Neural crest cell (in vitro differentiated cells): ENCODE results near the gene WLS. TPM values are rescaled to one million over a fixed set of nuclear protein-coding genes. Genes with fewer than 3 reads are reported as not detected.

ENCODE experiments used
- DNase-seq: peaks from one replicate; pipeline ENCODE4 v3.0.0; 2021; ENCODE audit warnings: low read depth, mixed read lengths, low spot score
- H3K27ac Mint-ChIP-seq: one replicate; pipeline ENCODE4 v1.8.0; 2021; ENCODE audit warnings: mild to moderate bottlenecking, mixed read lengths; ENCODE audit not compliant: unreplicated experiment
- H3K27me3 Mint-ChIP-seq: 2 replicates; pipeline ENCODE4 v1.8.0; 2021; ENCODE audit warnings: low read depth, mild to moderate bottlenecking, mixed read lengths
- H3K36me3 Mint-ChIP-seq: 2 replicates; pipeline ENCODE4 v1.8.0; 2021; ENCODE audit warnings: low read depth, mild to moderate bottlenecking, mixed read lengths
- H3K4me1 Mint-ChIP-seq: 2 replicates; pipeline ENCODE4 v1.8.0; 2021; ENCODE audit warnings: mixed read lengths
- H3K4me3 Mint-ChIP-seq: one replicate; pipeline ENCODE4 v1.8.0; 2021; ENCODE audit warnings: mild to moderate bottlenecking, mixed read lengths
- H3K9me3 Mint-ChIP-seq: 2 replicates; pipeline ENCODE4 v1.8.0; 2021; ENCODE audit warnings: mixed read lengths
- CTCF ChIP-seq: fragments of 200-600 bp; sonication (generic); conservative IDR thresholded peaks from 2 replicates; pipeline ENCODE4 v1.5.0; 2021; ENCODE audit warnings: antibody characterized with exemption, mild to moderate bottlenecking
- total RNA-seq: library from RNA; stranded (reverse); gene quantifications from 2 replicates; pipeline ENCODE4 v1.2.1, GENCODE V29; 2021

Gene WLS
- total RNA-seq, 1 donor from 2014 or later = 152 TPM

- no peak for DNase-seq
- no peak overlapping the region for H3K27ac Mint-ChIP-seq
- H3K27me3 Mint-ChIP-seq = no peaks in the 10 kb centered on the region
- no peak overlapping the region for H3K4me3 Mint-ChIP-seq
- H3K36me3 Mint-ChIP-seq = peaks cover 6% of the 10 kb centered on the region
- no peak for TF ChIP-seq CTCF
- H3K4me1 Mint-ChIP-seq = peaks cover 29% of the 10 kb centered on the region
- peaks cover 2% of the 10 kb centered on the region for H3K9me3 Mint-ChIP-seq
Observed at GRCh38 chr1:68198752-68199151, 33.6 kb downstream of the WLS start.

GRCh38 chr1:68197891-68198290, 34.4 kb downstream of the WLS start:
- H3K36me3 Mint-ChIP-seq = peaks cover 10% of the 10 kb centered on the region
- no peak overlapping the region for H3K27ac Mint-ChIP-seq
- H3K27me3 Mint-ChIP-seq = no peaks in the 10 kb centered on the region
- no peak for DNase-seq
- no peak for TF ChIP-seq CTCF
- peaks cover 2% of the 10 kb centered on the region for H3K9me3 Mint-ChIP-seq
- H3K4me3 Mint-ChIP-seq = no peak overlapping the region
- H3K4me1 Mint-ChIP-seq = peaks cover 24% of the 10 kb centered on the region

GRCh38 chr1:68197461-68197860, 34.9 kb downstream of the WLS start:
- H3K36me3 Mint-ChIP-seq = peaks cover 10% of the 10 kb centered on the region
- H3K4me1 Mint-ChIP-seq = peaks cover 24% of the 10 kb centered on the region
- peaks cover 2% of the 10 kb centered on the region for H3K9me3 Mint-ChIP-seq
- no peak overlapping the region for H3K4me3 Mint-ChIP-seq
- no peak overlapping the region for H3K27ac Mint-ChIP-seq
- H3K27me3 Mint-ChIP-seq = no peaks in the 10 kb centered on the region
- no peak for DNase-seq
- TF ChIP-seq CTCF = no peak

GRCh38 chr1:68196676-68197075, 35.6 kb downstream of the WLS start:
- H3K36me3 Mint-ChIP-seq = peaks cover 18% of the 10 kb centered on the region
- H3K27me3 Mint-ChIP-seq = no peaks in the 10 kb centered on the region
- no peak overlapping the region for H3K4me3 Mint-ChIP-seq
- TF ChIP-seq CTCF = no peak
- H3K9me3 Mint-ChIP-seq = peaks cover 2% of the 10 kb centered on the region
- H3K27ac Mint-ChIP-seq = no peak overlapping the region
- DNase-seq = no peak
- H3K4me1 Mint-ChIP-seq = peaks cover 24% of the 10 kb centered on the region

GRCh38 chr1:68191717-68192116, 40.6 kb downstream of the WLS start:
- Mint-ChIP-seq H3K4me3 (no peak overlapping the region), H3K27me3 (no peaks in the 10 kb centered on the region), H3K36me3 (peaks cover 36% of the 10 kb centered on the region), H3K4me1 (peaks cover 5% of the 10 kb centered on the region), H3K9me3 (peaks cover 2% of the 10 kb centered on the region), H3K27ac (no peak overlapping the region)
- TF ChIP-seq CTCF = no peak
- no peak for DNase-seq
